Left lung (tissue), 10 donors: ENCODE results near the gene DENND6B. TPM values are rescaled to one million over a fixed set of nuclear protein-coding genes. Genes with fewer than 3 reads are reported as not detected.
"Not testable (repeated sequence)": the region's sequence is repeated elsewhere in the genome, so short reads cannot be mapped to it uniquely, and the experiment has no call there.

ENCODE experiments used
- ATAC-seq: fragments of 200-7000 bp; cut with Tn5 transposase; one replicate; pipeline ENCODE4 v1.9.1; 2020; ENCODE audit warnings: moderate library complexity
- DNase-seq, 4 donors: peaks; one replicate each; pipeline ENCODE4 v3.0.0-alpha.2; 2013 to 2020
- H3K27ac ChIP-seq, 2 donors: fragments of 200-600 bp; sonication (generic) in 1 of 2; one replicate each; pipeline versions ENCODE4 v1.5.0 to v1.8.0; 2020 to 2021
- H3K27me3 ChIP-seq, 2 donors: fragments of 200-600 bp; sonication (generic) in 1 of 2; one replicate each; pipeline versions ENCODE4 v1.5.0 to v1.8.0; 2020 to 2021
- H3K36me3 ChIP-seq, 2 donors: fragments of 200-600 bp; sonication (generic) in 1 of 2; one replicate each; pipeline versions ENCODE4 v1.5.0 to v1.8.0; 2020 to 2021
- H3K4me1 ChIP-seq, 2 donors: fragments of 200-600 bp; one replicate each; pipeline ENCODE4 v1.8.0; 2021
- H3K4me3 ChIP-seq, 2 donors: fragments of 200-600 bp; sonication (generic) in 1 of 2; one replicate each; pipeline versions ENCODE4 v1.5.0 to v1.8.0; 2020 to 2021; ENCODE audit warnings: mild to moderate bottlenecking in 1 of 2
- H3K9me3 ChIP-seq, 2 donors: fragments of 200-600 bp; sonication (generic) in 1 of 2; one replicate each; pipeline versions ENCODE4 v1.5.0 to v1.8.0; 2020 to 2021
- CTCF ChIP-seq, 2 donors: fragments of 200-600 bp; sonication (generic) in 1 of 2; IDR thresholded peaks; one replicate each; pipeline versions ENCODE4 v1.5.0 to v1.8.0; 2021; ENCODE audit warnings: antibody characterized with exemption in 2 of 2
- intact Hi-C, 2 donors: fragments of 100-400 bp; cut with DNase I; formaldehyde crosslinking; loops; one replicate each; pipeline versions ENCODE4 v1.11.2 to v1.14.2; 2022
- polyA plus RNA-seq, 6 donors: library from polyadenylated mRNA; unstranded; fragments of 120-200 nt; gene quantifications; one replicate each; pipeline ENCODE4 v1.2.1, GENCODE V29; 2013; ENCODE audit not compliant: insufficient read length in 6 of 6
- total RNA-seq, 2 donors: library from RNA; stranded (reverse); fragmentation: NEBNext Ultra II Directional; extraction: Animal tissue kit (Norgen Biotek cat#: 25700); gene quantifications; one replicate each; pipeline ENCODE4 v1.2.1, GENCODE V29; 2021
- donor health status: DM: no; HTN: yes; CAD: no.
- donor health status: DM: no; HTN: no; CAD: no.

The DENND6B gene
- total and polyA plus RNA-seq, 8 donors: 7.3 to 18.8 (median 12.1) TPM

- no peak for TF ChIP-seq CTCF (IDR thresholded peaks at IDR 0.05)
- Histone ChIP-seq H3K4me1 (peaks cover 8 to 12% of the 10 kb centered on the region in 2 donors), H3K4me3 (no peak overlapping the region), H3K27me3 (no peaks in the 10 kb centered on the region), H3K9me3 (no peaks in the 10 kb centered on the region), H3K36me3 (no peaks in the 10 kb centered on the region), H3K27ac (no peak overlapping the region)
- no peak for DNase-seq
- ATAC-seq: no peak
- intact Hi-C loops: loop anchor here in 1 of 2 donors (5.0 kb wide), 1 partner anchor 83 kb away; no protein-coding TSS in a partner anchor
These were observed 13.4 kb upstream of the DENND6B start for GRCh38 chr22:50339945-50340879.

GRCh38 chr22:50338860-50339462 lies 12.1 kb upstream of the DENND6B start:
- no peak overlapping the region for H3K27ac ChIP-seq
- no peak for DNase-seq
- intact Hi-C loops: loop anchor here in 1 of 2 donors (5.0 kb wide), 1 partner anchor 82 kb away; no protein-coding TSS in a partner anchor

GRCh38 chr22:50338042-50338573 lies 11.3 kb upstream of the DENND6B start:
- no peak for TF ChIP-seq CTCF (IDR thresholded peaks at IDR 0.05)
- no peak for DNase-seq
- intact Hi-C loops: loop anchor here in 1 of 2 donors (5.0 kb wide), 1 partner anchor 81 kb away; no protein-coding TSS in a partner anchor
- no peaks in the 10 kb centered on the region for H3K27me3 ChIP-seq
- no peak overlapping the region for H3K4me3 ChIP-seq
- H3K36me3 ChIP-seq: no peaks in the 10 kb centered on the region
- H3K27ac ChIP-seq: no peak overlapping the region
- no peak for ATAC-seq
- no peaks in the 10 kb centered on the region for H3K9me3 ChIP-seq
- H3K4me1 ChIP-seq: peaks cover 8 to 12% of the 10 kb centered on the region in 2 donors

More at GRCh38 chr22:50338860-50339462, 12.1 kb upstream of the DENND6B start:
- Histone ChIP-seq H3K4me1 (peaks cover 8 to 12% of the 10 kb centered on the region in 2 donors), H3K27me3 (no peaks in the 10 kb centered on the region), H3K36me3 (no peaks in the 10 kb centered on the region), H3K9me3 (no peaks in the 10 kb centered on the region), H3K4me3 (no peak overlapping the region)
- TF ChIP-seq CTCF (IDR thresholded peaks at IDR 0.05): no peak
- ATAC-seq: no peak

GRCh38 chr22:50337262-50338041 lies 10.6 kb upstream of the DENND6B start:
- no peak for ATAC-seq

GRCh38 chr22:50334433-50334832 lies 7.6 kb upstream of the DENND6B start:
- intact Hi-C loops, H3K4me3 ChIP-seq, H3K27me3 ChIP-seq, H3K27ac ChIP-seq, H3K4me1 ChIP-seq, H3K9me3 ChIP-seq, H3K36me3 ChIP-seq, DNase-seq, ATAC-seq: not testable (repeated sequence)

More at GRCh38 chr22:50337262-50338041, 10.6 kb upstream of the DENND6B start:
- Histone ChIP-seq H3K36me3 (no peaks in the 10 kb centered on the region), H3K27me3 (no peaks in the 10 kb centered on the region), H3K4me3 (no peak overlapping the region), H3K27ac (no peak overlapping the region), H3K9me3 (no peaks in the 10 kb centered on the region), H3K4me1 (peaks cover 4 to 7% of the 10 kb centered on the region in 2 donors)
- intact Hi-C loops: loop anchor here in 1 of 2 donors (5.0 kb wide), 1 partner anchor 80 kb away; no protein-coding TSS in a partner anchor
- no peak for DNase-seq
- no peak for TF ChIP-seq CTCF (IDR thresholded peaks at IDR 0.05)
